ENCODE measurements around the gene ZC3HAV1L. TPM values are rescaled to one million over a fixed set of nuclear protein-coding genes. Genes with fewer than 3 reads are reported as not detected.

Gene ZC3HAV1L
- total and polyA plus RNA-seq, 10 of the 15 experiments (the other 5 are each of a cell fraction or from before 2014, with no cell fraction given), result 0.09 to 16.3 (median 4.9) TPM

- RAD21 ChIA-PET (ENCODE audit: unreplicated experiment), result interaction anchor here (1.2 kb wide), 1 partner anchor 9 kb away, joined by 3 read pairs; no protein-coding TSS in a partner anchor
- no peak overlapping the region for H3K9ac ChIP-seq (ENCODE audit: control insufficient read depth, insufficient read depth, low read length)
- H3K4me2 ChIP-seq (ENCODE audit: control insufficient read depth, insufficient read depth), result no peak overlapping the region
- FAIRE-seq, result no peak
- BruUV-seq (replicated peaks), result no TSS peak
- H3K4me3 ChIP-seq, result no peak overlapping the region
- no peaks in the 10 kb centered on the region; the same call in 1 of the 2 replicates for H4K20me1 ChIP-seq (ENCODE audit: control insufficient read depth, insufficient read depth)
- in situ Hi-C loops (cut with MboI) (no loop called here), intact Hi-C loops (cut with micrococcal nuclease; ENCODE audit: unreplicated experiment) (no loop called here)
- no peak overlapping the region for H3K27ac ChIP-seq (ENCODE audit: control insufficient read depth, insufficient read depth)
- CTCF ChIA-PET, result interaction anchor here (0.6 to 1.8 kb wide), 5 partner anchors 9 to 182 kb away, joined by 3 to 5 read pairs (median 3); no protein-coding TSS in a partner anchor
- peaks cover 4% of the 10 kb centered on the region; the same call in 1 of the 2 replicates for H3K4me1 ChIP-seq (ENCODE audit: control insufficient read depth, insufficient read depth, low read length)
- H3K9me3 ChIP-seq (replicated peaks; ENCODE audit: control insufficient read depth, insufficient read depth, low read length), result no peaks in the 10 kb centered on the region
- H2AFZ ChIP-seq (ENCODE audit: control insufficient read depth, low read depth, low read length), result no peak overlapping the region
- H3K27me3 ChIP-seq (replicated peaks in 1 of 2; ENCODE audit: control insufficient read depth in 2 of 2, insufficient read depth in 2 of 2, low read length in 1 of 2), result no peaks in the 10 kb centered on the region
- SMC1A ChIA-PET (ENCODE audit: uncharacterized antibody, unreplicated experiment), result no interaction called here
- POLR2A ChIA-PET, result no interaction called here
- DNase-seq (ENCODE audit: low read depth, low spot score), result no peak
- 82% methylated on average over 9 of the region's 9 CpGs for WGBS (ENCODE audit: insufficient coverage, insufficient replicate concordance, low lambda C conversion rate, missing lambda C conversion rate)
- H3K36me3 ChIP-seq (ENCODE audit: control insufficient read depth in 2 of 2, insufficient read depth in 2 of 2, low read length in 1 of 2), result peaks cover 28 to 54% of the 10 kb centered on the region in 2 experiments
- TF ChIP-seq POLR2A (IDR thresholded peaks at IDR 0.05; ENCODE audit: low read depth, low read length), result 0 out of 2 replicates have a peak, but pooled peaks have one; percentile 16
- TF ChIP-seq SP1 (IDR thresholded peaks at IDR 0.05; ENCODE audit: low read depth, low read length), result no peak
- TF ChIP-seq POLR2AphosphoS5 (IDR thresholded peaks at IDR 0.05; ENCODE audit: low read length), result 0 out of 2 replicates have a peak, but pooled peaks have one; percentile 46
- TF ChIP-seq HDAC2 (IDR thresholded peaks at IDR 0.05), result no peak
- TF ChIP-seq CREB1 (IDR thresholded peaks at IDR 0.05; ENCODE audit: low read depth), result no peak
- no peak for TF ChIP-seq CHD2 (IDR thresholded peaks at IDR 0.05; ENCODE audit: borderline replicate concordance, low read depth, low read length)
- no peak for TF ChIP-seq NFXL1 (IDR thresholded peaks at IDR 0.05; ENCODE audit: borderline replicate concordance)
- no peak for TF ChIP-seq NFIC (IDR thresholded peaks at IDR 0.05; ENCODE audit: low read depth, low read length)
- no peak for TF ChIP-seq RUNX3 (IDR thresholded peaks at IDR 0.05; ENCODE audit: low read length)
- no peak for TF ChIP-seq ZBTB33 (IDR thresholded peaks at IDR 0.05)
- TF ChIP-seq SMAD1 (IDR thresholded peaks at IDR 0.05; ENCODE audit: low read depth, partially characterized antibody), result no peak
- TF ChIP-seq STAT1 (conservative IDR thresholded peaks at IDR 0.05), result no peak
- no peak for TF ChIP-seq JUND (IDR thresholded peaks at IDR 0.05; ENCODE audit: low read depth, low read length)
- TF ChIP-seq CEBPB (IDR thresholded peaks at IDR 0.05; ENCODE audit: borderline replicate concordance in 1 of 2, low read depth in 2 of 2, low read length in 2 of 2), result no peak
- no peak for TF ChIP-seq CREM (IDR thresholded peaks at IDR 0.05; ENCODE audit: low read depth)
- no peak for ATAC-seq
- no peaks in the 10 kb centered on the region for H3K79me2 ChIP-seq (ENCODE audit: control insufficient read depth, insufficient read depth, low read length)
These were observed 32.9 kb upstream of the ZC3HAV1L start for GRCh38 chr7:139068544-139069399.
